Activated CD8-positive, alpha-beta memory T cell treated with anti-CD3 and anti-CD28 coated beads, Interleukin-2, amount 50 U/mL, for 24 hours (primary cell): ENCODE measurements around the gene TOM1L2.
"Not testable (repeated sequence)": the region's sequence is repeated elsewhere in the genome, so short reads cannot be mapped to it uniquely, and the experiment has no call there.

ENCODE experiments used
- DNase-seq: peaks from one replicate; pipeline ENCODE4 v3.0.0-alpha.2; 2020; ENCODE audit errors: extremely low read depth

The TOM1L2 gene

GRCh38 chr17:17943281-17943984 lies 28.8 kb downstream of the TOM1L2 start:
- no peak for DNase-seq

GRCh38 chr17:17942846-17943245 lies 29.4 kb downstream of the TOM1L2 start:
- no peak for DNase-seq

GRCh38 chr17:17941015-17941414 lies 31.2 kb downstream of the TOM1L2 start:
- DNase-seq: no peak

GRCh38 chr17:17940441-17940911 lies 31.7 kb downstream of the TOM1L2 start:
- DNase-seq: no peak

GRCh38 chr17:17939941-17940340 lies 32.3 kb downstream of the TOM1L2 start:
- DNase-seq: not testable (repeated sequence)

- DNase-seq: no peak
Measured at GRCh38 chr17:17938388-17939107, 33.7 kb downstream of the TOM1L2 start.

- no peak for DNase-seq
Measured at GRCh38 chr17:17937958-17938357, 34.2 kb downstream of the TOM1L2 start.

- no peak for DNase-seq
Measured at GRCh38 chr17:17937201-17937853, 34.9 kb downstream of the TOM1L2 start.

- no peak for DNase-seq
Measured at GRCh38 chr17:17935321-17936271, 36.6 kb downstream of the TOM1L2 start.

GRCh38 chr17:17934806-17935205 lies 37.4 kb downstream of the TOM1L2 start:
- no peak for DNase-seq

- DNase-seq: no peak
Measured at GRCh38 chr17:17934214-17934613, 38.0 kb downstream of the TOM1L2 start.

- no peak for DNase-seq
Measured at GRCh38 chr17:17933775-17934174, 38.4 kb downstream of the TOM1L2 start.

GRCh38 chr17:17931159-17931558 lies 41.0 kb downstream of the TOM1L2 start:
- no peak for DNase-seq

- no peak for DNase-seq
Measured at GRCh38 chr17:17930674-17931073, 41.5 kb downstream of the TOM1L2 start.

GRCh38 chr17:17929655-17930380 lies 42.4 kb downstream of the TOM1L2 start:
- DNase-seq: no peak

GRCh38 chr17:17928398-17929287 lies 43.6 kb downstream of the TOM1L2 start:
- DNase-seq: no peak

- DNase-seq: no peak
Measured at GRCh38 chr17:17926840-17927449, 45.3 kb downstream of the TOM1L2 start.

GRCh38 chr17:17926036-17926435 lies 46.2 kb downstream of the TOM1L2 start:
- no peak for DNase-seq

- no peak for DNase-seq
Measured at GRCh38 chr17:17924857-17925250, 47.3 kb downstream of the TOM1L2 start.
